BE2C (cell line): ENCODE results near the gene CCNL2.

ENCODE experiments used
- DNase-seq: peaks from one replicate; pipeline ENCODE4 v3.0.0-alpha.2; 2020
- H3K27me3 ChIP-seq: fragments of 250-450 bp; sonication (Bioruptor Pico); 2 replicates; pipeline ENCODE4 v1.5.1; 2020; ENCODE audit warnings: mild to moderate bottlenecking
- H3K36me3 ChIP-seq: fragments of 250-450 bp; sonication (Bioruptor Pico); 2 replicates; pipeline ENCODE4 v1.5.1; 2020; ENCODE audit warnings: mild to moderate bottlenecking
- H3K4me1 ChIP-seq: fragments of 250-450 bp; sonication (Bioruptor Pico); 2 replicates; pipeline ENCODE4 v1.5.1; 2020
- H3K4me3 ChIP-seq: 2 replicates; pipeline ENCODE4 v1.5.1; 2011; ENCODE audit warnings: low read depth, low read length
- H3K9me3 ChIP-seq: fragments of 250-450 bp; sonication (Bioruptor Pico); 2 replicates; pipeline ENCODE4 v1.5.1; 2020
- CTCF ChIP-seq: IDR thresholded peaks from 2 replicates; pipeline ENCODE4 v1.5.1; 2012; ENCODE audit warnings: mild to moderate bottlenecking, low read depth, low read length

Gene CCNL2

DNA sequence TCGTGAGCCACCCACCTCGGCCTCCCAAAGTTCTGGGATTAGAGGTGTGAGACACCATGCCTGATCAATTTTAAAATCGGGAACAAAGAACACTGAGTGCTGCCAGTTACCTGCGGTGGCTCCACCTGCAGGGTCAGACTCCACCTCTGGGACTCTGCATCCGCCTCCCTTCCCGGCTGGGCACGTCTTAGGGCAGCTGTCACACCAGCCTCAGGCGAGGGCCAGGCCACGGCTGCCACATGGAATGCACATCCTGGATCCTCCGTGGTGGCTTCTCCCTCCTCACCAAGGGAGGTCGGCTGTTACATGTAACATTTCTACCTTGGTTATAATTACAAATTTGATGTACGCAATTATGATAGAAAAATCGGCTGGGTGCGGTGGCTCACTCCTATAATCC is 34.9 kb downstream of the CCNL2 start:
- Histone ChIP-seq H3K9me3 (no peaks in the 10 kb centered on the region), H3K4me3 (no peak overlapping the region), H3K27me3 (no peaks in the 10 kb centered on the region), H3K4me1 (peaks cover 2% of the 10 kb centered on the region; the same call in 1 of the 2 replicates), H3K36me3 (no peaks in the 10 kb centered on the region)
- no peak for TF ChIP-seq CTCF
- no peak for DNase-seq

- peak; percentile 38 for DNase-seq
- no peak overlapping the region for H3K4me3 ChIP-seq
Measured at GRCh38 chr1:1361982-1362423, 37.1 kb downstream of the CCNL2 start.

DNA sequence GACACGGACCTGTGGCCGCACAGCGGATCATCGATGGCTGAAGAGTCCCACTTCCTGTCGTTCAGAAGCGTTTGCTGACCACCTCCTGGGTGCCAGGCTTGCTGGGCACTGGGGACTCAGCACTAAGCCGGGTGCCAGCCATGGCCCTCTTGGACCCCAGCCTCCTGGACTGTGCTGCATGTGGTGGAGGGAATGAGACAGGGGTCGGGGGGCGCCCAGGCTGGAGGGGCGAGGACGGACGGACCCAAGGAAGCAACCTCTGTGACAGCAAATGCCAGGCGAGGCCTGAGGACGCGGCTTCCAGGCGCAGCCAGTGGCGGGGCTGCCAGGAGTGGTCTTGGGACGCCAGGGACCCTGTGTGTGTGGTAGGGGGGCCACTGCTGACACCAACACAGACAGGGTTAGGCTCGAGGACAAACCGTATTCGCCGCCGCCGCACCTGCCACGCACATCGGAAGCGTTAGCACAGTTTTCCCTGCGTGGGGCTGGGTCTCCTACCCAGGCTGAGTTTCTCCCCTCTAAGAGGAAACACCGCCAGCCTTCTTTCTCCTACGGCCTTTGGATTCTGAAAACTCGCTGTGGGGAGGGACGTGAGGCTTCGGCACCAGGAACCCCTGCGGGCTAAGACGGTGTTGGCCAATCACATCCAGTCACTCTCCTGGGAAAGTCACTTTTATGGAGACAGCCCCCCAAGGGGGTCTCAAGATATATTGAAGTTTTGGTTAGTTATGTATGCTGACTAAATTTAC is 37.7 kb downstream of the CCNL2 start:
- Histone ChIP-seq H3K4me3 (no peak overlapping the region), H3K9me3 (no peaks in the 10 kb centered on the region), H3K27me3 (no peaks in the 10 kb centered on the region), H3K36me3 (no peaks in the 10 kb centered on the region), H3K4me1 (peaks cover 10% of the 10 kb centered on the region)
- no peak for TF ChIP-seq CTCF
- peak; percentile 10 for DNase-seq

More at GRCh38 chr1:1361982-1362423, 37.1 kb downstream of the CCNL2 start:
- Histone ChIP-seq H3K4me1 (peaks cover 10% of the 10 kb centered on the region), H3K27me3 (no peaks in the 10 kb centered on the region), H3K36me3 (no peaks in the 10 kb centered on the region), H3K9me3 (no peaks in the 10 kb centered on the region)
- TF ChIP-seq CTCF = no peak

GRCh38 chr1:1360506-1361169 is 38.5 kb downstream of the CCNL2 start:
- no peak for TF ChIP-seq CTCF
- no peaks in the 10 kb centered on the region for H3K9me3 ChIP-seq
- no peak overlapping the region for H3K4me3 ChIP-seq
- H3K4me1 ChIP-seq = peaks cover 10% of the 10 kb centered on the region
- no peaks in the 10 kb centered on the region for H3K27me3 ChIP-seq
- peak; percentile 9 for DNase-seq
- no peaks in the 10 kb centered on the region for H3K36me3 ChIP-seq

DNA sequence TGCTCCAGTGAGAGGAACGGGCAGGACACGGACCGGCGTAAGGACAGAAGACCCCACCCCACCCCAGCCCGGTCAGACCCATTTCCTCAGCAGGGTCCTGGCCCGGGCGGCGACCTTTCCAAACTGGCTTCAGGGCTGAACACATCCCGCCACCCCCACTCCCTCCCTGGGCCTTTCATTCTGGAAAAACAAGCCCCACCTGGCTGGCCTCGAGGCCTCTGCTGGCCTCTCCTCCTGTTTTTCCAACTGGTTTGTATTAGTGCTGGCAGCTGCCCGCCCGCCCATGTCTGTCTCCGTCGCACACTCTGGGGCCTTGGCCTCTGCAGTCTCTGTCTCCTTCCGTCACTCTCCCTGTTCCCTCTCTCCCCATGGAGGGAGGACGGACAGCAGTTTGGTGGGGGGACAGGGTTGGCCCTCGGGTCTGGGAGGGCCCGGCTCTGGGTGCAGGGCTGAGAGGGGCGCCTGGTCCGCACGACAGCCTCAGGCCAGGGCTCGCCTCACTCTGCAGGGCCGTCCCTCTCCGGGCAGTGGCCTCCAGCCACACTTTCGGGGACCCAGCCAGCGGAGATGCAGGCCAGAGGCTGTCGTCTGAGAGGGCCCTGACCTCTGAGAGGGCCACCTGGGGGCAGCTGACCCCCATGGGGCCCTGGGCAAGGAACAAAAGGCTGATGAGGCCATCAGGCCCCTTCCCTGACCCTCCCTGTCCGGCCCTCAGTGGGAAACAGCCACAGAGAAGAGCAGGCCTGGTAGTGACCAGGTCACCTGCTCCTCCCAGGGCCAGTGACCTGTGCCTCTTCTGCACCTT is 39.3 kb downstream of the CCNL2 start:
- Histone ChIP-seq H3K9me3 (no peaks in the 10 kb centered on the region), H3K4me1 (peaks cover 10% of the 10 kb centered on the region), H3K4me3 (no peak overlapping the region), H3K36me3 (no peaks in the 10 kb centered on the region), H3K27me3 (no peaks in the 10 kb centered on the region)
- TF ChIP-seq CTCF = no peak
- peak; percentile 36 for DNase-seq
